Transverse colon (tissue), 4 donors: ENCODE data around the gene AGPAT1.
"Not testable (repeated sequence)": the region's sequence is repeated elsewhere in the genome, so short reads cannot be mapped to it uniquely, and the experiment has no call there.

Source experiments
- CTCF ChIP-seq, 5 experiments: fragments of 200-600 bp in 3 of 5; fragments of 450-650 bp in 2 of 5; sonication (generic) in 3 of 5; IDR thresholded peaks; 1 replicate in 2 of 5; 2 replicates in 3 of 5; pipeline ENCODE4 v1.5.1; 2016 to 2017; ENCODE audit warnings: antibody characterized with exemption in 5 of 5, inconsistent platforms in 3 of 5, mild to moderate bottlenecking in 2 of 5, moderate library complexity in 1 of 5
- POLR2A ChIP-seq: fragments of 450-650 bp; IDR thresholded peaks from one replicate; pipeline ENCODE4 v1.6.1; 2016; ENCODE audit warnings: antibody characterized with exemption, mild to moderate bottlenecking, moderate library complexity
- POLR2AphosphoS5 ChIP-seq, 3 donors: sonication (generic); formaldehyde crosslinking; IDR thresholded peaks; one replicate each; pipeline ENCODE4 v1.6.1; 2016; ENCODE audit warnings: antibody characterized with exemption in 3 of 3

- TF ChIP-seq POLR2A; CTCF (IDR thresholded peaks at IDR 0.05); POLR2AphosphoS5 (IDR thresholded peaks at IDR 0.05): not testable (repeated sequence)
These were observed 31.6 kb downstream of the AGPAT1 start for GRCh38 chr6:32144238-32144637.
